Gastroesophageal sphincter (tissue), 4 donors: ENCODE data around the gene SYNM. TPM values are rescaled to one million over a fixed set of nuclear protein-coding genes. Genes with fewer than 3 reads are reported as not detected.

Experiments
- ATAC-seq: fragments of 150-250 bp; one replicate; pipeline ENCODE4 v1.9.1; 2016; ENCODE audit warnings: mild to moderate bottlenecking, moderate library complexity
- H3K27ac ChIP-seq, 4 donors: fragments of 200-600 bp; sonication (generic) in 3 of 4; 1 replicate in 3 of 4; 2 replicates in 1 of 4; pipeline ENCODE4 v1.5.1; 2016 to 2019
- H3K27me3 ChIP-seq: fragments of 200-600 bp; sonication (generic); one replicate; pipeline ENCODE4 v1.5.1; 2019
- H3K36me3 ChIP-seq, 2 donors: fragments of 200-600 bp; sonication (generic); one replicate each; pipeline ENCODE4 v1.5.1; 2019; ENCODE audit warnings: control low read depth in 1 of 2
- H3K4me1 ChIP-seq, 3 donors: fragments of 200-600 bp; sonication (generic); 1 replicate in 2 of 3; 2 replicates in 1 of 3; pipeline ENCODE4 v1.5.1; 2016 to 2019; ENCODE audit warnings: control low read depth in 2 of 3
- H3K4me3 ChIP-seq, 2 donors: fragments of 200-600 bp; sonication (generic); one replicate each; pipeline ENCODE4 v1.5.1; 2019; ENCODE audit warnings: mild to moderate bottlenecking in 1 of 2, moderate library complexity in 1 of 2
- H3K9me3 ChIP-seq, 3 donors: fragments of 200-600 bp; sonication (generic); one replicate each; pipeline ENCODE4 v1.5.1; 2017 to 2019; ENCODE audit warnings: control low read depth in 2 of 3
- EP300 ChIP-seq: sonication (generic); formaldehyde crosslinking; IDR thresholded peaks from one replicate; pipeline ENCODE4 v1.6.1; 2017; ENCODE audit warnings: antibody characterized with exemption, mild to moderate bottlenecking
- POLR2A ChIP-seq, 2 donors: fragments of 450-650 bp; IDR thresholded peaks; one replicate each; pipeline ENCODE4 v1.6.1; 2017; ENCODE audit warnings: antibody characterized with exemption in 2 of 2, mild to moderate bottlenecking in 2 of 2, moderate library complexity in 1 of 2
- POLR2AphosphoS5 ChIP-seq: sonication (generic); formaldehyde crosslinking; IDR thresholded peaks from one replicate; pipeline ENCODE4 v1.6.1; 2017; ENCODE audit warnings: antibody characterized with exemption
- WGBS, 2 donors: methylation state at CpG; one replicate each; pipeline ENCODE4 v1.1.5; 2018; ENCODE audit warnings: low coverage in 1 of 2; 5-methylcytosine and 5-hydroxymethylcytosine counted together
- total RNA-seq, 4 donors: library from RNA; depleted of rRNA; stranded (reverse); fragments of >200 nt; gene quantifications; one replicate each; pipeline ENCODE4 v1.1.0, GENCODE V29; 2016
- TF ChIP-seq, protein P1 (sequence below), 4 experiments: fragments of 200-600 bp in 2 of 4; fragments of 450-650 bp in 2 of 4; sonication (generic) in 1 of 4; IDR thresholded peaks; one replicate each; pipeline ENCODE4 v1.5.1; 2017 to 2019; ENCODE audit warnings: antibody characterized with exemption in 4 of 4, mild to moderate bottlenecking in 2 of 4, moderate library complexity in 2 of 4

SYNM gene
- total RNA-seq, 4 donors from 2014 or later: 1,155 to 2,820 (median 1,765) TPM

- TF ChIP-seq, protein P1, sequence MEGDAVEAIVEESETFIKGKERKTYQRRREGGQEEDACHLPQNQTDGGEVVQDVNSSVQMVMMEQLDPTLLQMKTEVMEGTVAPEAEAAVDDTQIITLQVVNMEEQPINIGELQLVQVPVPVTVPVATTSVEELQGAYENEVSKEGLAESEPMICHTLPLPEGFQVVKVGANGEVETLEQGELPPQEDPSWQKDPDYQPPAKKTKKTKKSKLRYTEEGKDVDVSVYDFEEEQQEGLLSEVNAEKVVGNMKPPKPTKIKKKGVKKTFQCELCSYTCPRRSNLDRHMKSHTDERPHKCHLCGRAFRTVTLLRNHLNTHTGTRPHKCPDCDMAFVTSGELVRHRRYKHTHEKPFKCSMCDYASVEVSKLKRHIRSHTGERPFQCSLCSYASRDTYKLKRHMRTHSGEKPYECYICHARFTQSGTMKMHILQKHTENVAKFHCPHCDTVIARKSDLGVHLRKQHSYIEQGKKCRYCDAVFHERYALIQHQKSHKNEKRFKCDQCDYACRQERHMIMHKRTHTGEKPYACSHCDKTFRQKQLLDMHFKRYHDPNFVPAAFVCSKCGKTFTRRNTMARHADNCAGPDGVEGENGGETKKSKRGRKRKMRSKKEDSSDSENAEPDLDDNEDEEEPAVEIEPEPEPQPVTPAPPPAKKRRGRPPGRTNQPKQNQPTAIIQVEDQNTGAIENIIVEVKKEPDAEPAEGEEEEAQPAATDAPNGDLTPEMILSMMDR (IDR thresholded peaks at IDR 0.05): no peak
- TF ChIP-seq POLR2AphosphoS5: no peak
- no peak for TF ChIP-seq POLR2A (IDR thresholded peaks at IDR 0.05)
- TF ChIP-seq EP300: no peak
- Histone ChIP-seq H3K27ac (peak overlapping the region; percentile 61 to 98 (median 97)), H3K27me3 (no peaks in the 10 kb centered on the region), H3K9me3 (no peaks in the 10 kb centered on the region), H3K4me1 (peaks cover 3 to 99% (median 7%) of the 10 kb centered on the region in 3 donors), H3K36me3 (peaks cover 0 to 80% of the 10 kb centered on the region in 2 donors), H3K4me3 (peak overlapping the region in 1 of 2 donors; percentile 15)
- 66% methylated on average over 4 of the region's 4 CpGs; no CpG with 5 or more reads in 1 of the 2 donors for WGBS, 2 donors
- no peak for ATAC-seq
Observed at GRCh38 chr15:99132122-99132521, 27.2 kb downstream of the SYNM start.

DNA sequence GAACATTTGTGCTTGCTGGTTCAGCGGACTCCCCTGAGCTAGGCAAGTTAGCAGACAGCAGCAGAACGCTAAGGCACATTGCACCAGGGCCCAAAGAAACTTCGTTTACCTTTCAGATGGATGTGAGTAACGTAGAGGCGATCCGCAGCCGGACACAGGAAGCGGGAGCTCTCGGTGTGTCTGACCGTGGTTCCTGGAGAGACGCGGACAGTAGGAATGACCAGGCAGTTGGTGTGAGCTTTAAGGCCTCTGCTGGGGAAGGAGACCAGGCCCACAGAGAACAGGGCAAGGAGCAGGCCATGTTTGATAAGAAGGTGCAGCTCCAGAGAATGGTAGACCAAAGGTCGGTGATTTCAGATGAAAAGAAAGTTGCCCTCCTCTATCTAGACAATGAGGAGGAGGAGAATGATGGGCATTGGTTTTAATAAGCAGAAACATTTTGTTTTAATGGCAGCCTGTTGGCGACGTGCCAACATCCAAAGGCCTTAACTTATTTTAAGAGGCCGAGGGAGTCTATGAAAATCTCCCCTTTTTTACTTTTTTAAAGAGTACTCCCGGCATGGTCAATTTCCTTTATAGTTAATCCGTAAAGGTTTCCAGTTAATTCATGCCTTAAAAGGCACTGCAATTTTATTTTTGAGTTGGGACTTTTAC is 27.9 kb downstream of the SYNM start:
- Histone ChIP-seq H3K36me3 (peaks cover 0 to 83% of the 10 kb centered on the region in 2 donors), H3K27ac (peak overlapping the region; percentile 61 to 98 (median 97)), H3K4me3 (peak overlapping the region in 1 of 2 donors; percentile 15), H3K4me1 (peaks cover 3 to 96% (median 4%) of the 10 kb centered on the region in 3 donors), H3K9me3 (no peaks in the 10 kb centered on the region), H3K27me3 (no peaks in the 10 kb centered on the region)
- TF ChIP-seq EP300: no peak
- TF ChIP-seq POLR2AphosphoS5: peak; percentile 29
- TF ChIP-seq, protein P1 (IDR thresholded peaks at IDR 0.05): no peak
- TF ChIP-seq POLR2A (IDR thresholded peaks at IDR 0.05): no peak
- ATAC-seq: no peak
- 23 to 42% methylated on average over 6 to 15 of the region's 18 CpGs for WGBS, 2 donors

GRCh38 chr15:99134317-99134821 is 29.5 kb downstream of the SYNM start:
- TF ChIP-seq, protein P1 (IDR thresholded peaks at IDR 0.05): peak in 1 of 4 experiments; percentile 6
- no peak for TF ChIP-seq EP300
- Histone ChIP-seq H3K4me3 (no peak overlapping the region), H3K9me3 (no peaks in the 10 kb centered on the region), H3K4me1 (peaks cover 0 to 93% (median 3%) of the 10 kb centered on the region in 3 donors), H3K36me3 (peaks cover 0 to 82% of the 10 kb centered on the region in 2 donors), H3K27me3 (no peaks in the 10 kb centered on the region), H3K27ac (peak overlapping the region; percentile 61 to 98 (median 97))
- ATAC-seq: no peak
- WGBS, 2 donors: 64 to 76% methylated on average over 8 to 11 of the region's 11 CpGs

DNA sequence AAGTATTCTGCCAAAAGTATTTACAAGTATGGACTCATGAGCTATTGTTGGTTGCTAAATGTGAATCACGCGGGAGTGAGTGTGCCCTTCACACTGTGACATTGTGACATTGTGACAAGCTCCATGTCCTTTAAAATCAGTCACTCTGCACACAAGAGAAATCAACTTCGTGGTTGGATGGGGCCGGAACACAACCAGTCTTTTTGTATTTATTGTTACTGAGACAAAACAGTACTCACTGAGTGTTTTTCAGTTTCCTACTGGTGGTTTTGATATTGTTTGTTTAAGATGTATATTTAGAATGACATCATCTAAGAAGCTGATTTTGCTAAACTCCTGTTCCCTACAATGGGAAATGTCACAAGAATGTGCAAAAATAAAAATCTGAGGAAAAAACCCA is 30.3 kb downstream of the SYNM start:
- 58 to 66% methylated on average over 4 of the region's 4 CpGs for WGBS, 2 donors
- Histone ChIP-seq H3K9me3 (no peaks in the 10 kb centered on the region), H3K36me3 (peaks cover 0 to 75% of the 10 kb centered on the region in 2 donors), H3K4me1 (peaks cover 0 to 93% (median 3%) of the 10 kb centered on the region in 3 donors), H3K27me3 (no peaks in the 10 kb centered on the region), H3K4me3 (no peak overlapping the region), H3K27ac (peak overlapping the region; percentile 61 to 98 (median 97))
- no peak for TF ChIP-seq EP300
- TF ChIP-seq, protein P1 (IDR thresholded peaks at IDR 0.05): peak in 2 of 4 experiments; percentile 15 to 17
- no peak for TF ChIP-seq POLR2A (IDR thresholded peaks at IDR 0.05)
- peak; percentile 24 for TF ChIP-seq POLR2AphosphoS5
- no peak for ATAC-seq
